DOHH2 (cell line): ENCODE measurements around the gene ITPKC.

ENCODE experiments used
- H3F3A ChIP-seq: fragments of 200-600 bp; sonication (generic), shearing (Covaris generic); 2 replicates; pipeline ENCODE4 v1.6.0; 2016; ENCODE audit warnings: antibody characterized with exemption, mild to moderate bottlenecking; ENCODE audit not compliant: control insufficient read depth, insufficient read depth
- H3K27ac ChIP-seq: fragments of 200-600 bp; sonication (generic); 2 replicates; pipeline ENCODE4 v1.5.1; 2014; ENCODE audit warnings: low read depth, mild to moderate bottlenecking, low read length, moderate library complexity
- H3K27me3 ChIP-seq: fragments of 200-600 bp; sonication (generic); 2 replicates; pipeline ENCODE4 v1.6.1; 2014; ENCODE audit warnings: mild to moderate bottlenecking, low read length, mixed read lengths; ENCODE audit not compliant: control insufficient read depth
- H3K36me3 ChIP-seq: fragments of 200-600 bp; sonication (generic); 2 replicates; pipeline ENCODE4 v1.6.1; 2014; ENCODE audit warnings: mild to moderate bottlenecking, low read length, moderate library complexity, mixed read lengths; ENCODE audit not compliant: control insufficient read depth
- H3K4me1 ChIP-seq: fragments of 200-600 bp; sonication (generic); 2 replicates; pipeline ENCODE4 v1.6.1; 2014; ENCODE audit warnings: mild to moderate bottlenecking, low read length, mixed read lengths; ENCODE audit not compliant: control insufficient read depth
- H3K4me2 ChIP-seq: fragments of 200-600 bp; sonication (generic); 2 replicates; pipeline ENCODE4 v1.6.0; 2014; ENCODE audit warnings: mild to moderate bottlenecking, low read length, moderate library complexity
- H3K4me3 ChIP-seq: fragments of 200-600 bp; sonication (generic); 2 replicates; pipeline ENCODE4 v1.5.1; 2014; ENCODE audit warnings: mild to moderate bottlenecking, low read length, mixed read lengths
- H3K79me2 ChIP-seq: fragments of 200-600 bp; sonication (generic); 2 replicates; pipeline ENCODE4 v1.6.1; 2014; ENCODE audit warnings: mild to moderate bottlenecking, low read length, mixed read lengths; ENCODE audit not compliant: control insufficient read depth
- H3K9me2 ChIP-seq: fragments of 200-600 bp; sonication (generic); replicated peaks from 2 replicates; pipeline ENCODE4 v1.6.1; 2014; ENCODE audit warnings: mild to moderate bottlenecking, low read length, mixed read lengths; ENCODE audit not compliant: control insufficient read depth
- H3K9me3 ChIP-seq: fragments of 200-600 bp; sonication (generic); 2 replicates; pipeline ENCODE4 v1.6.1; 2014; ENCODE audit warnings: antibody characterized with exemption, low read length, mixed read lengths; ENCODE audit not compliant: control insufficient read depth, insufficient read depth
- H4K20me1 ChIP-seq: fragments of 200-600 bp; sonication (generic); 2 replicates; pipeline ENCODE4 v1.6.0; 2014; ENCODE audit warnings: low read depth, mild to moderate bottlenecking, antibody characterized with exemption, low read length, moderate library complexity; ENCODE audit not compliant: control insufficient read depth, insufficient read depth
- CTCF ChIP-seq: fragments of 200-600 bp; sonication (generic); IDR thresholded peaks from one replicate; pipeline ENCODE4 v1.5.1; 2014; ENCODE audit warnings: antibody characterized with exemption, mild to moderate bottlenecking, low read depth, low read length; ENCODE audit not compliant: poor library complexity, severe bottlenecking
- EZH2phosphoT487 ChIP-seq: fragments of 200-600 bp; sonication (generic); IDR thresholded peaks from 2 replicates; pipeline ENCODE4 v1.6.1; 2017; ENCODE audit warnings: borderline replicate concordance, mild to moderate bottlenecking, antibody characterized with exemption, low read length, moderate library complexity, mixed read lengths

The ITPKC gene

GRCh38 chr19:40690050-40690692 is 26.7 kb upstream of the ITPKC start, which contains the start of gene NUMBL:
Gene NUMBL, minus strand, starts transcription at chr19:40690651. Its CDS starts 168 bp downstream, at chr19:40690483.
- no peak within 1 kb of the TSS for H3K27ac ChIP-seq

GRCh38 chr19:40690693-40691420 is 26.1 kb upstream of the ITPKC start:
- H3K79me2 ChIP-seq: no peaks in the 10 kb centered on the region
- H3K4me1 ChIP-seq: peaks cover 36% of the 10 kb centered on the region
- 0 out of 2 replicates have a peak, but pooled peaks cover 3% of the 10 kb centered on the region for H4K20me1 ChIP-seq
- H3K4me3 ChIP-seq: peak overlapping the region; percentile 85
- H3K9me2 ChIP-seq: no peaks in the 10 kb centered on the region
- no peak for TF ChIP-seq CTCF
- no peak for TF ChIP-seq EZH2phosphoT487
- peak overlapping the region; percentile 90 for H3K4me2 ChIP-seq
- H3K36me3 ChIP-seq: no peaks in the 10 kb centered on the region
- H3K27ac ChIP-seq: no peak overlapping the region
- no peaks in the 10 kb centered on the region for H3K9me3 ChIP-seq
- no peaks in the 10 kb centered on the region for H3K27me3 ChIP-seq
- H3F3A ChIP-seq: no peaks in the 10 kb centered on the region

More at GRCh38 chr19:40690050-40690692, 26.7 kb upstream of the ITPKC start, which contains the start of gene NUMBL:
- H3K9me2 ChIP-seq: no peaks in the 10 kb centered on the region
- H3K4me2 ChIP-seq: peak within 1 kb of the TSS; percentile 90
- H3K36me3 ChIP-seq: no peaks in the 10 kb centered on the region
- H3K9me3 ChIP-seq: no peaks in the 10 kb centered on the region
- no peak for TF ChIP-seq CTCF
- no peak for TF ChIP-seq EZH2phosphoT487
- 0 out of 2 replicates have a peak, but pooled peaks cover 3% of the 10 kb centered on the region for H4K20me1 ChIP-seq
- no peaks in the 10 kb centered on the region for H3K27me3 ChIP-seq
- H3K4me1 ChIP-seq: peaks cover 36% of the 10 kb centered on the region
- H3F3A ChIP-seq: no peaks in the 10 kb centered on the region
- no peaks in the 10 kb centered on the region for H3K79me2 ChIP-seq
- peak within 1 kb of the TSS; percentile 85 for H3K4me3 ChIP-seq

GRCh38 chr19:40691421-40692211 is 25.3 kb upstream of the ITPKC start:
- Histone ChIP-seq H3K4me3 (peak overlapping the region; percentile 85), H3K27me3 (no peaks in the 10 kb centered on the region), H3K4me2 (peak overlapping the region; percentile 90), H3K4me1 (peaks cover 36% of the 10 kb centered on the region), H3K79me2 (no peaks in the 10 kb centered on the region), H3K9me3 (no peaks in the 10 kb centered on the region), H3K9me2 (no peaks in the 10 kb centered on the region), H3K27ac (no peak overlapping the region), H3K36me3 (no peaks in the 10 kb centered on the region), H3F3A (no peaks in the 10 kb centered on the region), H4K20me1 (0 out of 2 replicates have a peak, but pooled peaks cover 3% of the 10 kb centered on the region)
- TF ChIP-seq CTCF: no peak
- TF ChIP-seq EZH2phosphoT487: no peak
